Osteocyte (in vitro differentiated cells): ENCODE measurements around the gene MAP1LC3B2. TPM values are rescaled to one million over a fixed set of nuclear protein-coding genes. Genes with fewer than 3 reads are reported as not detected.

ENCODE experiments used
- DNase-seq: peaks from one replicate; pipeline ENCODE4 v3.0.0; 2021; ENCODE audit warnings: mixed read lengths; ENCODE audit not compliant: unreplicated experiment; ENCODE audit errors: extremely low spot score
- H3K27ac Mint-ChIP-seq: one replicate; pipeline ENCODE4 v1.8.0; 2021; ENCODE audit warnings: mild to moderate bottlenecking, mixed read lengths; ENCODE audit not compliant: unreplicated experiment
- H3K27me3 Mint-ChIP-seq: one replicate; pipeline ENCODE4 v1.8.0; 2021; ENCODE audit warnings: mixed read lengths; ENCODE audit not compliant: unreplicated experiment
- H3K36me3 Mint-ChIP-seq: one replicate; pipeline ENCODE4 v1.8.0; 2021; ENCODE audit warnings: mixed read lengths; ENCODE audit not compliant: unreplicated experiment
- H3K4me1 Mint-ChIP-seq: one replicate; pipeline ENCODE4 v1.8.0; 2021; ENCODE audit warnings: mixed read lengths; ENCODE audit not compliant: unreplicated experiment
- H3K4me3 Mint-ChIP-seq: one replicate; pipeline ENCODE4 v1.8.0; 2021; ENCODE audit warnings: mild to moderate bottlenecking, moderate library complexity, mixed read lengths; ENCODE audit not compliant: unreplicated experiment
- H3K9me3 Mint-ChIP-seq: one replicate; pipeline ENCODE4 v1.8.0; 2021; ENCODE audit warnings: mixed read lengths; ENCODE audit not compliant: unreplicated experiment
- CTCF ChIP-seq: fragments of 200-600 bp; sonication (generic); IDR thresholded peaks from 2 replicates; pipeline ENCODE4 v1.5.0; 2021; ENCODE audit warnings: antibody characterized with exemption, mild to moderate bottlenecking, moderate library complexity
- total RNA-seq: library from RNA; stranded (reverse); gene quantifications from 2 replicates; pipeline ENCODE4 v1.2.1, GENCODE V29; 2021

The MAP1LC3B2 gene
- total RNA-seq, 1 donor from 2014 or later = 2.1 TPM

GRCh38 chr12:116578051-116578450 lies 18.9 kb downstream of the MAP1LC3B2 start:
- no peaks in the 10 kb centered on the region for H3K36me3 Mint-ChIP-seq
- H3K4me1 Mint-ChIP-seq = peaks cover 2% of the 10 kb centered on the region
- no peak overlapping the region for H3K27ac Mint-ChIP-seq
- no peaks in the 10 kb centered on the region for H3K9me3 Mint-ChIP-seq
- no peak overlapping the region for H3K4me3 Mint-ChIP-seq
- no peak for TF ChIP-seq CTCF
- DNase-seq = no peak
- H3K27me3 Mint-ChIP-seq = no peaks in the 10 kb centered on the region

- Mint-ChIP-seq H3K4me3 (no peak overlapping the region), H3K4me1 (peaks cover 9% of the 10 kb centered on the region), H3K36me3 (no peaks in the 10 kb centered on the region), H3K27me3 (no peaks in the 10 kb centered on the region), H3K27ac (no peak overlapping the region), H3K9me3 (no peaks in the 10 kb centered on the region)
- no peak for TF ChIP-seq CTCF
- DNase-seq = no peak
Measured at GRCh38 chr12:116582610-116583009, 23.4 kb downstream of the MAP1LC3B2 start.

- DNase-seq = no peak
- no peak for TF ChIP-seq CTCF
- H3K27me3 Mint-ChIP-seq = no peaks in the 10 kb centered on the region
- H3K4me1 Mint-ChIP-seq = peaks cover 9% of the 10 kb centered on the region
- H3K36me3 Mint-ChIP-seq = no peaks in the 10 kb centered on the region
- no peaks in the 10 kb centered on the region for H3K9me3 Mint-ChIP-seq
- no peak overlapping the region for H3K4me3 Mint-ChIP-seq
- no peak overlapping the region for H3K27ac Mint-ChIP-seq
Measured at GRCh38 chr12:116583129-116583694, 24.0 kb downstream of the MAP1LC3B2 start.

- DNase-seq = no peak
- Mint-ChIP-seq H3K9me3 (no peaks in the 10 kb centered on the region), H3K27ac (no peak overlapping the region), H3K4me3 (no peak overlapping the region), H3K36me3 (no peaks in the 10 kb centered on the region), H3K4me1 (peaks cover 25% of the 10 kb centered on the region), H3K27me3 (no peaks in the 10 kb centered on the region)
- no peak for TF ChIP-seq CTCF
Measured at GRCh38 chr12:116587270-116587669, 28.1 kb downstream of the MAP1LC3B2 start.

GRCh38 chr12:116588390-116589028 lies 29.3 kb downstream of the MAP1LC3B2 start:
- no peak for TF ChIP-seq CTCF
- no peaks in the 10 kb centered on the region for H3K9me3 Mint-ChIP-seq
- H3K4me1 Mint-ChIP-seq = peaks cover 29% of the 10 kb centered on the region
- DNase-seq = no peak
- H3K27ac Mint-ChIP-seq = no peak overlapping the region
- H3K36me3 Mint-ChIP-seq = no peaks in the 10 kb centered on the region
- H3K4me3 Mint-ChIP-seq = no peak overlapping the region
- no peaks in the 10 kb centered on the region for H3K27me3 Mint-ChIP-seq
